Left lung (tissue), 10 donors: ENCODE measurements around the gene TM4SF18. TPM values are rescaled to one million over a fixed set of nuclear protein-coding genes. Genes with fewer than 3 reads are reported as not detected.

ENCODE experiments used
- ATAC-seq: fragments of 200-7000 bp; cut with Tn5 transposase; one replicate; pipeline ENCODE4 v1.9.1; 2020; ENCODE audit warnings: moderate library complexity
- DNase-seq, 4 donors: peaks; one replicate each; pipeline ENCODE4 v3.0.0-alpha.2; 2013 to 2020
- H3K27ac ChIP-seq, 2 donors: fragments of 200-600 bp; sonication (generic) in 1 of 2; one replicate each; pipeline versions ENCODE4 v1.5.0 to v1.8.0; 2020 to 2021
- H3K27me3 ChIP-seq, 2 donors: fragments of 200-600 bp; sonication (generic) in 1 of 2; one replicate each; pipeline versions ENCODE4 v1.5.0 to v1.8.0; 2020 to 2021
- H3K36me3 ChIP-seq, 2 donors: fragments of 200-600 bp; sonication (generic) in 1 of 2; one replicate each; pipeline versions ENCODE4 v1.5.0 to v1.8.0; 2020 to 2021
- H3K4me1 ChIP-seq, 2 donors: fragments of 200-600 bp; one replicate each; pipeline ENCODE4 v1.8.0; 2021
- H3K4me3 ChIP-seq, 2 donors: fragments of 200-600 bp; sonication (generic) in 1 of 2; one replicate each; pipeline versions ENCODE4 v1.5.0 to v1.8.0; 2020 to 2021; ENCODE audit warnings: mild to moderate bottlenecking in 1 of 2
- H3K9me3 ChIP-seq, 2 donors: fragments of 200-600 bp; sonication (generic) in 1 of 2; one replicate each; pipeline versions ENCODE4 v1.5.0 to v1.8.0; 2020 to 2021
- CTCF ChIP-seq, 2 donors: fragments of 200-600 bp; sonication (generic) in 1 of 2; IDR thresholded peaks; one replicate each; pipeline versions ENCODE4 v1.5.0 to v1.8.0; 2021; ENCODE audit warnings: antibody characterized with exemption in 2 of 2
- intact Hi-C, 2 donors: fragments of 100-400 bp; cut with DNase I; formaldehyde crosslinking; loops; one replicate each; pipeline versions ENCODE4 v1.11.2 to v1.14.2; 2022
- polyA plus RNA-seq, 6 donors: library from polyadenylated mRNA; unstranded; fragments of 120-200 nt; gene quantifications; one replicate each; pipeline ENCODE4 v1.2.1, GENCODE V29; 2013; ENCODE audit not compliant: insufficient read length in 6 of 6
- total RNA-seq, 2 donors: library from RNA; stranded (reverse); fragmentation: NEBNext Ultra II Directional; extraction: Animal tissue kit (Norgen Biotek cat#: 25700); gene quantifications; one replicate each; pipeline ENCODE4 v1.2.1, GENCODE V29; 2021
- donor health status: DM: no; HTN: yes; CAD: no.
- donor health status: DM: no; HTN: no; CAD: no.

Gene TM4SF18
- total and polyA plus RNA-seq, 8 donors = 8.5 to 13.3 (median 9.8) TPM

- peak; percentile 91 for ATAC-seq
- Histone ChIP-seq H3K36me3 (no peaks in the 10 kb centered on the region), H3K27me3 (no peaks in the 10 kb centered on the region), H3K4me1 (peaks cover 4 to 34% of the 10 kb centered on the region in 2 donors), H3K27ac (peak overlapping the region; percentile 67 to 80), H3K9me3 (no peaks in the 10 kb centered on the region), H3K4me3 (no peak overlapping the region)
- intact Hi-C loops = no loop called here
- no peak for TF ChIP-seq CTCF (IDR thresholded peaks at IDR 0.05)
- DNase-seq = peak in 3 of 4 donors; percentile 7 to 60 (median 41)
Measured at GRCh38 chr3:149299938-149300801, 33.3 kb downstream of the TM4SF18 start.

GRCh38 chr3:149296972-149297371 lies 36.5 kb downstream of the TM4SF18 start:
- Histone ChIP-seq H3K36me3 (no peaks in the 10 kb centered on the region), H3K27ac (no peak overlapping the region), H3K4me1 (peaks cover 4 to 38% of the 10 kb centered on the region in 2 donors), H3K4me3 (no peak overlapping the region), H3K9me3 (no peaks in the 10 kb centered on the region), H3K27me3 (no peaks in the 10 kb centered on the region)
- TF ChIP-seq CTCF (IDR thresholded peaks at IDR 0.05) = no peak
- no peak for DNase-seq
- intact Hi-C loops = no loop called here
- no peak for ATAC-seq

DNA sequence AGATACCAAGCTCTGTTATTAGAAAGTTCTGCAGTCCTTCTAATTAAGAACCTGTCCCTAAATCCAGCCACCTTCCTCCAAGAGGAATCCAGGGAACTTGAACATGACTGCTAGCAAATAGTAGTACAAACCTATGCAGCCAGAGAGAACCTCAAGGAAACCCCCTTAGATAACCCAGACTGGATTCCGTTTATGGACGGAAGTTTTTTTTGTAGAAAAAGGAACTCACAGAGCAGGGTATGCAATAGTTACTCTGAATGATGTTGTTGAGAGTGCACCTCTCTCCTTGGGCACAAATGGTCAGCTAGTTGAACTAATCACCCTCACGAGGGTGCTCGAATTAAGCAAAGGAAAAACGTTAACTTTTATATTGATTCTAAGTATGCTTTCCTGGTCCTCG lies 40.8 kb downstream of the TM4SF18 start:
- Histone ChIP-seq H3K9me3 (no peaks in the 10 kb centered on the region), H3K4me3 (no peak overlapping the region), H3K36me3 (no peaks in the 10 kb centered on the region), H3K27me3 (no peaks in the 10 kb centered on the region), H3K4me1 (peaks cover 0 to 7% of the 10 kb centered on the region in 2 donors), H3K27ac (no peak overlapping the region)
- TF ChIP-seq CTCF (IDR thresholded peaks at IDR 0.05) = no peak
- no peak for ATAC-seq
- no peak for DNase-seq
- intact Hi-C loops = no loop called here

- Histone ChIP-seq H3K36me3 (no peaks in the 10 kb centered on the region), H3K27me3 (no peaks in the 10 kb centered on the region), H3K4me3 (no peak overlapping the region), H3K27ac (no peak overlapping the region), H3K9me3 (no peaks in the 10 kb centered on the region), H3K4me1 (peaks cover 0 to 4% of the 10 kb centered on the region in 2 donors)
- ATAC-seq (no peak), DNase-seq (no peak)
- peak; percentile 24 to 26 for TF ChIP-seq CTCF (IDR thresholded peaks at IDR 0.05)
- intact Hi-C loops = no loop called here
Measured at GRCh38 chr3:149291178-149291577, 42.3 kb downstream of the TM4SF18 start.

DNA sequence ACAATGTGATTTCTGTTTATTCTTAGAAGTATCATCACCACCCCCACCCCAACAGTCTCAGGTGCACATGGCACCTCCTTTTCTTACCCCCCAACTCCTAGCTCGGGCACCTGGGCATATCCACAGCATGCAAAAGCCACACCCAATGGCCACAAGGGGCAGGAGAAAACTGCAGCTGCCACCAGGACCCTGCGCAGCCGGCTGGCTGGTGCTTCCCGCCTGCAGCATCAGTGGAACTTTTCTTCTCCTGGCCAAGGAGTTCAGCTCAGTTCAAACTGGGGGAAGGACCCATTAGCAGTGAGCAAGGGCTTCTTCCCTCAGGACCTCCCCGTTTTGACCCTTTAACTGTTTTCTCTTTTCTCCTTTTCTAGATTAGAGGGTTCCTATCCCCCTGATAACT lies 44.8 kb downstream of the TM4SF18 start:
- DNase-seq (no peak), ATAC-seq (no peak)
- no peaks in the 10 kb centered on the region for H3K36me3 ChIP-seq
- no peaks in the 10 kb centered on the region for H3K27me3 ChIP-seq
- TF ChIP-seq CTCF (IDR thresholded peaks at IDR 0.05) = no peak
- H3K4me1 ChIP-seq = peaks cover 0 to 4% of the 10 kb centered on the region in 2 donors
- intact Hi-C loops = no loop called here
- no peak overlapping the region for H3K4me3 ChIP-seq
- H3K9me3 ChIP-seq = no peaks in the 10 kb centered on the region
- no peak overlapping the region for H3K27ac ChIP-seq
